H1 (cell line): ENCODE measurements around the gene PLCB4. TPM values are rescaled to one million over a fixed set of nuclear protein-coding genes. Genes with fewer than 3 reads are reported as not detected.

Experiments used
- CTCF ChIA-PET: fragments of 300-600 bp; sonication (Branson Sonifier 250); formaldehyde crosslinking; loops from one replicate; lab custom pipeline; 2021; ENCODE audit not compliant: partially characterized antibody; lab: Charles Lee
- POLR2A ChIA-PET: fragments of 300-600 bp; sonication (Branson Sonifier 250); formaldehyde crosslinking; loops from one replicate; lab custom pipeline; 2021; ENCODE audit warnings: inconsistent platforms; ENCODE audit not compliant: partially characterized antibody; lab: Charles Lee
- DNase-seq, 2 experiments: peaks; one replicate each; pipeline versions ENCODE4 v3.0.0 to v3.0.0-alpha.2; 2010 to 2022; ENCODE audit warnings: low spot score in 2 of 2, low read depth in 1 of 2, mixed read lengths in 1 of 2
- FAIRE-seq: peaks from 2 replicates; lab custom pipeline; 2011; peaks lifted over from hg19 to GRCh38; lab: Jason Lieb, UNC
- H2AFZ ChIP-seq: 2 replicates; pipeline ENCODE4 v1.8.1; 2012; ENCODE audit warnings: low read length, inconsistent platforms
- H2AK5ac ChIP-seq: 2 replicates; pipeline ENCODE4 v1.6.1; 2013; ENCODE audit warnings: low read depth, low read length
- H2BK120ac ChIP-seq: replicated peaks from 2 replicates; pipeline ENCODE3; 2013; ENCODE audit warnings: low read depth, low read length, inconsistent platforms
- H2BK12ac ChIP-seq: 2 replicates; pipeline ENCODE4 v1.6.1; 2013; ENCODE audit warnings: low read depth, low read length
- H2BK15ac ChIP-seq: 2 replicates; pipeline ENCODE4 v1.6.1; 2013; ENCODE audit warnings: low read length
- H2BK20ac ChIP-seq: 2 replicates; pipeline ENCODE4 v1.6.1; 2013; ENCODE audit warnings: low read length
- H2BK5ac ChIP-seq: 2 replicates; pipeline ENCODE4 v1.6.1; 2013; ENCODE audit warnings: low read depth, low read length
- H3K14ac ChIP-seq: 2 replicates; pipeline ENCODE4 v1.6.1; 2013; ENCODE audit warnings: inconsistent platforms; ENCODE audit not compliant: insufficient read length
- H3K18ac ChIP-seq: 2 replicates; pipeline ENCODE4 v1.6.1; 2013; ENCODE audit warnings: low read length; ENCODE audit errors: extremely low read depth
- H3K23ac ChIP-seq: 2 replicates; pipeline ENCODE4 v1.6.1; 2013; ENCODE audit warnings: inconsistent platforms; ENCODE audit not compliant: insufficient read length
- H3K23me2 ChIP-seq: 2 replicates; pipeline ENCODE4 v1.6.1; 2013; ENCODE audit warnings: low read depth, low read length
- H3K27ac ChIP-seq: 2 replicates; pipeline ENCODE4 v1.6.1; 2011; ENCODE audit warnings: low read depth, low read length, inconsistent platforms
- H3K27me3 ChIP-seq, 4 experiments: replicated peaks in 1 of 4; 1 replicate in 1 of 4; 2 replicates in 3 of 4; pipeline versions ENCODE4 v1.6.1 to v1.8.1; 2011 to 2013; ENCODE audit warnings: low read length in 3 of 4, mild to moderate bottlenecking in 3 of 4, inconsistent platforms in 2 of 4, mixed read lengths in 2 of 4, moderate library complexity in 1 of 4; ENCODE audit not compliant: control insufficient read depth in 3 of 4, insufficient read depth in 3 of 4; ENCODE audit errors: extremely low read depth in 1 of 4
- H3K36me3 ChIP-seq, 4 experiments: 2 replicates each; pipeline versions ENCODE4 v1.6.1 to v1.8.1; 2011 to 2013; ENCODE audit warnings: mild to moderate bottlenecking in 4 of 4, low read length in 3 of 4, moderate library complexity in 2 of 4, control low read depth in 1 of 4, inconsistent platforms in 1 of 4; ENCODE audit not compliant: insufficient read depth in 4 of 4, control insufficient read depth in 2 of 4
- H3K4ac ChIP-seq: replicated peaks from 2 replicates; pipeline ENCODE3; 2013; ENCODE audit warnings: low read length, low read depth, mixed read lengths, inconsistent platforms; ENCODE audit not compliant: insufficient read length
- H3K4me1 ChIP-seq, 4 experiments: replicated peaks in 1 of 4; 1 replicate in 1 of 4; 2 replicates in 3 of 4; pipeline versions ENCODE4 v1.6.1 to v1.8.1; 2011 to 2013; ENCODE audit warnings: low read length in 3 of 4, inconsistent platforms in 2 of 4, mixed read lengths in 1 of 4; ENCODE audit not compliant: insufficient read depth in 4 of 4, control insufficient read depth in 3 of 4
- H3K4me2 ChIP-seq, 2 experiments: 2 replicates each; pipeline versions ENCODE4 v1.6.1 to v1.8.1; 2011 to 2013; ENCODE audit warnings: low read depth in 2 of 2, low read length in 2 of 2, control low read depth in 1 of 2, inconsistent platforms in 1 of 2, mild to moderate bottlenecking in 1 of 2; ENCODE audit not compliant: insufficient read depth in 1 of 2
- H3K4me3 ChIP-seq, 4 experiments: fragments of 200-600, 300-600 bp in 1 of 4; sonication (generic), shearing (Covaris generic), sonication (Bioruptor Twin) in 1 of 4; 2 replicates each; pipeline versions ENCODE4 v1.5.1 to v1.8.1; 2011 to 2016; ENCODE audit warnings: low read length in 4 of 4, low read depth in 3 of 4, control low read depth in 2 of 4, inconsistent platforms in 2 of 4, mild to moderate bottlenecking in 2 of 4, mixed read lengths in 1 of 4, moderate library complexity in 1 of 4; ENCODE audit not compliant: insufficient read depth in 2 of 4; ENCODE audit errors: extremely low read depth in 1 of 4
- H3K56ac ChIP-seq: replicated peaks from 2 replicates; pipeline ENCODE3; 2013; ENCODE audit warnings: low read depth, mild to moderate bottlenecking, mixed read lengths, low read length, inconsistent platforms; ENCODE audit not compliant: insufficient read length
- H3K79me1 ChIP-seq: 2 replicates; pipeline ENCODE4 v1.6.1; 2013; ENCODE audit warnings: low read depth, low read length, control low read depth
- H3K79me2 ChIP-seq, 2 experiments: 2 replicates each; pipeline versions ENCODE4 v1.6.1 to v1.8.1; 2012 to 2013; ENCODE audit warnings: low read length in 2 of 2, mild to moderate bottlenecking in 2 of 2, inconsistent platforms in 1 of 2; ENCODE audit not compliant: insufficient read depth in 2 of 2, control insufficient read depth in 1 of 2
- H3K9ac ChIP-seq, 4 experiments: replicated peaks in 1 of 4; 1 replicate in 1 of 4; 2 replicates in 3 of 4; pipeline versions ENCODE4 v1.6.1 to v1.8.1; 2011 to 2013; ENCODE audit warnings: low read depth in 3 of 4, low read length in 3 of 4, control low read depth in 2 of 4, mild to moderate bottlenecking in 2 of 4, moderate library complexity in 2 of 4, inconsistent platforms in 1 of 4; ENCODE audit errors: extremely low read depth in 1 of 4
- H3K9me3 ChIP-seq, 2 experiments: 2 replicates each; pipeline versions ENCODE4 v1.6.1 to v1.8.1; 2012 to 2013; ENCODE audit warnings: mild to moderate bottlenecking in 2 of 2, moderate library complexity in 2 of 2, control low read depth in 1 of 2, inconsistent platforms in 1 of 2, low read depth in 1 of 2, low read length in 1 of 2, mixed read lengths in 1 of 2; ENCODE audit not compliant: insufficient read depth in 2 of 2
- H4K20me1 ChIP-seq, 2 experiments: replicated peaks in 1 of 2; 2 replicates each; pipeline versions ENCODE3 to v1.8.1; 2011 to 2013; ENCODE audit warnings: inconsistent platforms in 2 of 2, low read length in 2 of 2, mild to moderate bottlenecking in 1 of 2; ENCODE audit not compliant: insufficient read depth in 2 of 2, control insufficient read depth in 1 of 2
- H4K5ac ChIP-seq: 2 replicates; pipeline ENCODE4 v1.6.1; 2013; ENCODE audit warnings: low read length, low read depth, mixed read lengths, inconsistent platforms; ENCODE audit not compliant: insufficient read length
- H4K8ac ChIP-seq: 2 replicates; pipeline ENCODE4 v1.8.0; 2013; ENCODE audit warnings: mild to moderate bottlenecking, moderate library complexity, low read length, inconsistent platforms; ENCODE audit not compliant: insufficient read depth; ENCODE audit errors: extremely low read depth
- H4K91ac ChIP-seq: replicated peaks from 2 replicates; pipeline ENCODE3; 2013; ENCODE audit warnings: low read length, mixed read lengths, inconsistent platforms; ENCODE audit not compliant: insufficient read length
- CBX5 ChIP-seq: fragments of 300-800, 300-1000 bp; sonication (generic); IDR thresholded peaks from 2 replicates; pipeline ENCODE4 v1.7.1; 2016; ENCODE audit warnings: antibody characterized with exemption, low read length, low read depth
- CHD2 ChIP-seq: IDR thresholded peaks from 2 replicates; pipeline ENCODE4 v1.6.1; 2012; ENCODE audit warnings: low read length, improper control_type of control experiment
- CTBP2 ChIP-seq: IDR thresholded peaks from 2 replicates; pipeline ENCODE4 v1.7.0; 2011; ENCODE audit warnings: borderline replicate concordance, mild to moderate bottlenecking, moderate library complexity, mixed read lengths, low read length; ENCODE audit not compliant: insufficient read depth, insufficient read length
- SIRT6 ChIP-seq: IDR thresholded peaks from one replicate; pipeline ENCODE4 v1.7.1; 2012; ENCODE audit warnings: low read length, inconsistent platforms
- ZNF274 ChIP-seq: IDR thresholded peaks from 2 replicates; pipeline ENCODE4 v1.7.0; 2012; ENCODE audit warnings: low read length, borderline replicate concordance; ENCODE audit errors: extremely low read depth
- WGBS, 2 experiments: shearing (Covaris generic) in 1 of 2; methylation state at CpG; one replicate each; pipeline versions ENCODE4 v1.1.6 to v1.1.7; 2013 to 2015; ENCODE audit warnings: low lambda C conversion rate in 2 of 2, mixed read lengths in 2 of 2, inconsistent platforms in 1 of 2, low coverage in 1 of 2, missing lambda C conversion rate in 1 of 2; ENCODE audit not compliant: insufficient replicate concordance in 2 of 2, insufficient coverage in 1 of 2, insufficient read length in 1 of 2; ENCODE audit errors: extremely low coverage in 1 of 2, missing lambda C conversion rate in 1 of 2; 5-methylcytosine and 5-hydroxymethylcytosine counted together
- polyA plus RNA-seq, 7 experiments: library from polyadenylated mRNA; depleted of rRNA in 3 of 7; stranded (reverse) in 5 of 7; unstranded in 2 of 7; fragments of >200 nt in 5 of 7; fragments of 200-250 nt in 2 of 7; gene quantifications; 1 replicate in 5 of 7; 2 replicates in 1 of 7; 4 replicates in 1 of 7; pipeline versions ENCODE4 v1.2.1 to v1.2.3, GENCODE V29; 2011 to 2013; ENCODE audit warnings: missing spikeins in 2 of 7, mixed read lengths in 2 of 7
- total RNA-seq: library from RNA; stranded (reverse); fragmentation: NEBNext Ultra II Directional; extraction: Animal tissue kit (Norgen Biotek cat#: 25700); gene quantifications from 2 replicates; pipeline ENCODE4 v1.2.1, GENCODE V29; 2021
- TF ChIP-seq, protein P1 (sequence below): IDR thresholded peaks from 2 replicates; pipeline ENCODE4 v1.6.1; 2012; ENCODE audit warnings: inconsistent platforms

PLCB4 gene
- total and polyA plus RNA-seq, 2 of the 8 experiments (the other 6 are each of a cell fraction or from before 2014, with no cell fraction given): 3.2 to 14.1 TPM

DNA sequence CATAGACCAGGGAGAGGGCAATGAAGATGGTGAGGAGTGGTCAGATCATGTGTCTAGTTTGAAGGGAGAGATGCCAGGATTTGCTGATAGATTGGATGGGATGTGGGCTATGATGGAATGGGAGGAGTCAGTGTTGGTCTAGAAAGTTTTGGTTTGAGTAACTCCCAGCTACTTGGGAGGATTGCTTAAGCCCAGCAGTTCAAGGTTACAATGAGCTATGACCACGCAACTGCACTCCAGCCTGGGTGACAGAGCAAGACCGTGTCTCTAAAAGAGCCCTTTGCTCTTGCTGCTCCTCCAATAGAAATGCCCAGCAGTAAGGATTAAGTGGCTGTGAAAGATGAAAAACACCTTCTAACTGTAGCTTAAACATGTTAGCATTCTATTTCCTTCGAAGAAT lies 427.3 kb downstream of the PLCB4 start:
- 0 out of 7 replicates have a peak, but pooled peaks cover 0 to 2% (median 0%) of the 10 kb centered on the region in 4 experiments for H3K27me3 ChIP-seq
- H3K27ac ChIP-seq: peak overlapping the region; percentile 30; the same call in 1 of the 2 replicates
- no peak overlapping the region for H3K18ac ChIP-seq
- no peak overlapping the region for H2AK5ac ChIP-seq
- H4K8ac ChIP-seq: no peak overlapping the region
- no peak overlapping the region for H3K4me2 ChIP-seq
- no peak overlapping the region for H2BK12ac ChIP-seq
- no peak overlapping the region for H3K23ac ChIP-seq
- DNase-seq (no peak), FAIRE-seq (no peak)
- ChIA-PET POLR2A (no interaction called here), CTCF (interaction anchor here (1.2 to 3.7 kb wide), 7 partner anchors 8 to 114 kb away, joined by 3 to 16 read pairs (median 7); no protein-coding TSS in a partner anchor)
- H3K9me3 ChIP-seq: no peaks in the 10 kb centered on the region; a peak in 1 of 4 replicates
- H3K23me2 ChIP-seq: no peaks in the 10 kb centered on the region
- no peak overlapping the region for H3K4me3 ChIP-seq
- no peaks in the 10 kb centered on the region for H3K4me1 ChIP-seq
- H4K5ac ChIP-seq: no peak overlapping the region
- no peaks in the 10 kb centered on the region for H3K79me1 ChIP-seq
- no peak overlapping the region for H3K56ac ChIP-seq
- H2BK120ac ChIP-seq: no peak overlapping the region
- no peaks in the 10 kb centered on the region for H4K20me1 ChIP-seq
- H2BK20ac ChIP-seq: no peak overlapping the region
- H3K79me2 ChIP-seq: no peaks in the 10 kb centered on the region
- no peak overlapping the region for H3K9ac ChIP-seq
- no peak overlapping the region for H4K91ac ChIP-seq
- no peak overlapping the region for H3K4ac ChIP-seq
- H2BK5ac ChIP-seq: no peak overlapping the region
- H2BK15ac ChIP-seq: no peak overlapping the region
- H3K36me3 ChIP-seq: no peaks in the 10 kb centered on the region
- WGBS, 2 experiments: 89% methylated on average over 3 of the region's 3 CpGs; no CpG with 5 or more reads in 1 of the 2 experiments
- H3K14ac ChIP-seq: no peak overlapping the region
- H2AFZ ChIP-seq: no peak overlapping the region
- TF ChIP-seq, protein P1, sequence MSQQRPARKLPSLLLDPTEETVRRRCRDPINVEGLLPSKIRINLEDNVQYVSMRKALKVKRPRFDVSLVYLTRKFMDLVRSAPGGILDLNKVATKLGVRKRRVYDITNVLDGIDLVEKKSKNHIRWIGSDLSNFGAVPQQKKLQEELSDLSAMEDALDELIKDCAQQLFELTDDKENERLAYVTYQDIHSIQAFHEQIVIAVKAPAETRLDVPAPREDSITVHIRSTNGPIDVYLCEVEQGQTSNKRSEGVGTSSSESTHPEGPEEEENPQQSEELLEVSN: no peak
- TF ChIP-seq CTBP2 (no peak), SIRT6 (no peak), CHD2 (no peak), CBX5 (no peak), ZNF274 (no peak)
